GM03348 (cell line): Measurements from ENCODE around the gene PRSS12.
"Not testable (repeated sequence)": the region's sequence is repeated elsewhere in the genome, so short reads cannot be mapped to it uniquely, and the experiment has no call there.

Source experiments
- DNase-seq: peaks from one replicate; pipeline ENCODE4 v3.0.0; 2012; ENCODE audit warnings: low spot score

The PRSS12 gene

GRCh38 chr4:118325431-118325830 is 27.4 kb downstream of the PRSS12 start:
- DNase-seq = peak; percentile 11

GRCh38 chr4:118322831-118323502 is 29.8 kb downstream of the PRSS12 start:
- no peak for DNase-seq

GRCh38 chr4:118318931-118319330 is 33.9 kb downstream of the PRSS12 start:
- no peak for DNase-seq

- no peak for DNase-seq
These were observed 35.1 kb downstream of the PRSS12 start for GRCh38 chr4:118317691-118318090.

- no peak for DNase-seq
These were observed 38.6 kb downstream of the PRSS12 start for GRCh38 chr4:118314221-118314620.

- DNase-seq = no peak
These were observed 39.7 kb downstream of the PRSS12 start for GRCh38 chr4:118313098-118313497.

- no peak for DNase-seq
These were observed 44.3 kb downstream of the PRSS12 start for GRCh38 chr4:118308306-118309030.

GRCh38 chr4:118307643-118308042 is 45.2 kb downstream of the PRSS12 start:
- no peak for DNase-seq

- not testable (repeated sequence) for DNase-seq
These were observed 53.2 kb downstream of the PRSS12 start for GRCh38 chr4:118299619-118300018.

- DNase-seq = no peak
These were observed 56.1 kb downstream of the PRSS12 start for GRCh38 chr4:118296729-118297128.

- no peak for DNase-seq
These were observed 61.9 kb downstream of the PRSS12 start for GRCh38 chr4:118290951-118291350.

- DNase-seq = peak; percentile 60
These were observed 63.0 kb downstream of the PRSS12 start for GRCh38 chr4:118289794-118290193.

- no peak for DNase-seq
These were observed 64.9 kb downstream of the PRSS12 start for GRCh38 chr4:118287711-118288451.

GRCh38 chr4:118286685-118287084 is 66.1 kb downstream of the PRSS12 start:
- no peak for DNase-seq

- no peak for DNase-seq
These were observed 66.9 kb downstream of the PRSS12 start for GRCh38 chr4:118285931-118286330.

- DNase-seq = no peak
These were observed 68.6 kb downstream of the PRSS12 start for GRCh38 chr4:118284169-118284568.

GRCh38 chr4:118282692-118283091 is 70.1 kb downstream of the PRSS12 start:
- DNase-seq = peak; percentile 66

- DNase-seq = peak; percentile 27
These were observed 71.0 kb downstream of the PRSS12 start for GRCh38 chr4:118281611-118282442.

GRCh38 chr4:118280501-118281218 is 72.1 kb downstream of the PRSS12 start:
- peak; percentile 50 for DNase-seq

- DNase-seq = no peak
These were observed 72.8 kb downstream of the PRSS12 start for GRCh38 chr4:118279920-118280432.

- DNase-seq = no peak
These were observed 73.5 kb downstream of the PRSS12 start for GRCh38 chr4:118279328-118279727.
